ENCODE results near the gene RC3H1. TPM values are rescaled to one million over a fixed set of nuclear protein-coding genes. Genes with fewer than 3 reads are reported as not detected.

RC3H1 gene
- total RNA-seq, 1 experiment from 2014 or later: 26.9 TPM

DNA sequence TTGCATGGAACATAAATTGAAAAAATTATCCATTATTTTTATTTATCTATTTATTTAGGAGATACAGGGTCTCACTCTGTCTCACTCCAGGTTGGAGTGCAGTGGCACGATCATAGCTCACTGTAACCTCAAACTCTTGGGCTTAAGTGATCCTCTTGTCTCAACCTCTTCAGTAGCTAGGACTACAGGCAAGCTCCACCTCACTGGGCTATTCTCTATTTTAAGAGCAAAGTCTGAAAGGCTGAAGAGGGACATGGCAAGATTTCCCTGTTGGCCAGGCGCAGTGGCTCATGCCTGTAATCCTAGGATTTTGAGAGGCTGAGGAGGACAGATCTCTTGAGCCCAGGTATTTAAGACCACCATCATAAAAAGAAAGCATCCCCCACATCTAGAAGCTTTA, 14.0 kb upstream of the RC3H1 start:
- Mint-ChIP-seq H3K36me3 (ENCODE audit: insufficient read depth, unreplicated experiment) (no peaks in the 10 kb centered on the region), H3K4me3 (ENCODE audit: unreplicated experiment) (no peak overlapping the region), H3K27me3 (ENCODE audit: insufficient read depth, unreplicated experiment) (no peaks in the 10 kb centered on the region), H3K27ac (ENCODE audit: low read depth, unreplicated experiment) (no peak overlapping the region), H3K4me1 (ENCODE audit: insufficient read depth, unreplicated experiment) (peaks cover 6% of the 10 kb centered on the region), H3K9me3 (ENCODE audit: unreplicated experiment) (no peaks in the 10 kb centered on the region)
- CTCF ChIA-PET: interaction anchor here (0.6 to 1.2 kb wide), 7 partner anchors 9 to 1317 kb away, joined by 3 read pairs; partner anchors contain the start of gene RC3H1
- DNase-seq (ENCODE audit: unreplicated experiment): no peak
- BruUV-seq (replicated peaks): no TSS peak
- POLR2A ChIA-PET: interaction anchor here (0.9 to 1.2 kb wide), 4 partner anchors 8 to 36 kb away, joined by 3 to 7 read pairs (median 4); partner anchors contain the start of gene RC3H1
- intact Hi-C loops (cut with micrococcal nuclease): no loop called here
- no peak for TF ChIP-seq CTCF (IDR thresholded peaks at IDR 0.05; ENCODE audit: unreplicated experiment)

DNA sequence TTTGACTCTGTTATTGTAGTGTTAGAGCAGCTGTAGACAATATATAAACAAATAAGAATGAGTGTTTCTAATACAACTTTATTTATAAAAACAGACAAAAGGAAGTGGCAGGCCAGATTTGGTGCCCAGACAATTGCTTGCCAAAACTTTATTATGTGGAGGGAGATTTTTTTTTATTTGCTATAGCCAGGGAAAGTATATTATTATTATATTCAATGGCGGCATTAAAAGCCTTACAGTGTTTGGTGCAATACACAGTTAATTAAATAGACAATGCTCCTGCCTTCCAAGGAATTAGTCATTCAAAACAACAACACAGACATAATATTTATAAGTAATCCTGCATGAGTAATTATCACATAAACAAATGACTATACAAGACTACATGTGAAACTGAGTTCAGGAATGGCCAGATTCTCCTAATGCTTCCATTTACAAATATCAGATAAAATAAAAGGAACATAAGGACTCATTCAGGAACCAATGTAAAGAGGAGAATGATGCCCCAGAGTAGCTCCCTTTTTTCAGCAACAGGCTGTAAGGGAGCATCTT, 10.6 kb upstream of the RC3H1 start:
- CTCF ChIA-PET: interaction anchor here (1.4 kb wide), 1 partner anchor 185 kb away, joined by 5 read pairs; no protein-coding TSS in a partner anchor
- TF ChIP-seq CTCF (IDR thresholded peaks at IDR 0.05; ENCODE audit: unreplicated experiment): no peak
- no peaks in the 10 kb centered on the region for H3K4me1 Mint-ChIP-seq (ENCODE audit: insufficient read depth, unreplicated experiment)
- H3K36me3 Mint-ChIP-seq (ENCODE audit: insufficient read depth, unreplicated experiment): no peaks in the 10 kb centered on the region
- POLR2A ChIA-PET: interaction anchor here (3.9 kb wide), 1 partner anchor 10 kb away, joined by 19 read pairs; the partner anchor contains the start of gene RC3H1
- DNase-seq (ENCODE audit: unreplicated experiment): no peak
- no peak overlapping the region for H3K4me3 Mint-ChIP-seq (ENCODE audit: unreplicated experiment)
- H3K27me3 Mint-ChIP-seq (ENCODE audit: insufficient read depth, unreplicated experiment): no peaks in the 10 kb centered on the region
- H3K27ac Mint-ChIP-seq (ENCODE audit: low read depth, unreplicated experiment): no peak overlapping the region
- H3K9me3 Mint-ChIP-seq (ENCODE audit: unreplicated experiment): no peaks in the 10 kb centered on the region
- intact Hi-C loops (cut with micrococcal nuclease): no loop called here
- BruUV-seq (replicated peaks): no TSS peak

DNA sequence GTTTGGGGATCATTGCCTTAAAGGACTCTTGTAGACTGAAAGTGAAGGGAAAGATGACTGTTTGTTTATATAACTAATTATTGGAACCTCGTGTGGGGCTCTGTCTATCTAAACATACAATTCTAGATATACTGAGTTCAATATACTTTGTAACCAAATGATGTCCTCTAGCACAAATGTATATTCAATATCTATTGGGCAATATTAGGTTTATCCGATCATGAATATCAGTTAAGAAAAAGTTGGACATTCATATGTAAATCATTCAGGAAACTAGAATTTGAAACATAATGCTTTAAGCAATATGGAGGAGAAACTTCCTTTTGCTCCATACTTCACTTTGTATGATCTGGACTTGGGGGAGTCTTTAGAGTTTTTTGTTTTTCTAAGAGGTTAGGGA, 8.9 kb upstream of the RC3H1 start:
- H3K4me1 Mint-ChIP-seq (ENCODE audit: insufficient read depth, unreplicated experiment): no peaks in the 10 kb centered on the region
- no peaks in the 10 kb centered on the region for H3K9me3 Mint-ChIP-seq (ENCODE audit: unreplicated experiment)
- no peaks in the 10 kb centered on the region for H3K36me3 Mint-ChIP-seq (ENCODE audit: insufficient read depth, unreplicated experiment)
- DNase-seq (ENCODE audit: unreplicated experiment): no peak
- ChIA-PET CTCF (interaction anchor here (0.6 to 1.4 kb wide), 2 partner anchors 104 to 187 kb away, joined by 3 to 5 read pairs; no protein-coding TSS in a partner anchor), POLR2A (interaction anchor here (3.9 kb wide), 1 partner anchor 9 kb away, joined by 19 read pairs; the partner anchor contains the start of gene RC3H1)
- no peaks in the 10 kb centered on the region for H3K27me3 Mint-ChIP-seq (ENCODE audit: insufficient read depth, unreplicated experiment)
- no peak for TF ChIP-seq CTCF (IDR thresholded peaks at IDR 0.05; ENCODE audit: unreplicated experiment)
- H3K27ac Mint-ChIP-seq (ENCODE audit: low read depth, unreplicated experiment): no peak overlapping the region
- no peak overlapping the region for H3K4me3 Mint-ChIP-seq (ENCODE audit: unreplicated experiment)
- intact Hi-C loops (cut with micrococcal nuclease): no loop called here
- BruUV-seq (replicated peaks): no TSS peak

DNA sequence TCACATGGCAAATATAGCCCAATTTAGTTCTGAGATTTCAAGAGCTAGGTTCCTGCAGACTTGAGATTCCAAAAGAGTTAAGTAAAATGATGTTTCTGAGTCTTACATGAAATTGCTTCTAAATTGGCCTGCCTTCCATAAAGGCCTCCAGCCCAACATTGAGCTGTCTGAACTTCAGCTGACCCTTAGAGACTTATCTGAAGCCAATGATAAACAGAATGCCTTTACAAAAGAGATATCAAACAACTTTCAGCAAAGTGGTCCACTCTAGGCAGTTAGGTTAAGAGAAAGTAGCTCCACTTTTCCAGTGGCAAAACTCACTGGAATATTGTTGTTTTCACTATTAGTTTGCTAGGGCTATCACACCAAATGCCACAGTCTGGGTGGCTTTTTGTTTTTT, 6.3 kb upstream of the RC3H1 start:
- no TSS peak for BruUV-seq (replicated peaks)
- ChIA-PET POLR2A (interaction anchor here (0.6 to 1.0 kb wide), 3 partner anchors 8 to 160 kb away, joined by 3 to 5 read pairs (median 3); partner anchors contain the start of gene ZBTB37), CTCF (interaction anchor here (0.5 to 1.1 kb wide), 3 partner anchors 36 to 1988 kb away, joined by 3 read pairs; no protein-coding TSS in a partner anchor)
- H3K36me3 Mint-ChIP-seq (ENCODE audit: insufficient read depth, unreplicated experiment): no peaks in the 10 kb centered on the region
- TF ChIP-seq CTCF (IDR thresholded peaks at IDR 0.05; ENCODE audit: unreplicated experiment): no peak
- intact Hi-C loops (cut with micrococcal nuclease): no loop called here
- DNase-seq (ENCODE audit: unreplicated experiment): no peak
- H3K27ac Mint-ChIP-seq (ENCODE audit: low read depth, unreplicated experiment): no peak overlapping the region
- no peaks in the 10 kb centered on the region for H3K9me3 Mint-ChIP-seq (ENCODE audit: unreplicated experiment)
- no peaks in the 10 kb centered on the region for H3K27me3 Mint-ChIP-seq (ENCODE audit: insufficient read depth, unreplicated experiment)
- H3K4me3 Mint-ChIP-seq (ENCODE audit: unreplicated experiment): no peak overlapping the region
- H3K4me1 Mint-ChIP-seq (ENCODE audit: insufficient read depth, unreplicated experiment): peaks cover 1% of the 10 kb centered on the region
